CMK (cell line): ENCODE results near the gene FLRT2.

Source experiments
- DNase-seq: peaks from one replicate; pipeline ENCODE4 v3.0.0-alpha.2; 2010; ENCODE audit warnings: low read depth

FLRT2 gene

GRCh38 chr14:85599939-85600338, 70.0 kb downstream of the FLRT2 start:
- no peak for DNase-seq

- no peak for DNase-seq
Measured at GRCh38 chr14:85601246-85601645, 71.3 kb downstream of the FLRT2 start.

- no peak for DNase-seq
Measured at GRCh38 chr14:85601690-85602089, 71.7 kb downstream of the FLRT2 start.

GRCh38 chr14:85602345-85602744, 72.4 kb downstream of the FLRT2 start:
- no peak for DNase-seq

GRCh38 chr14:85604021-85604420, 74.1 kb downstream of the FLRT2 start:
- no peak for DNase-seq

GRCh38 chr14:85604714-85605113, 74.8 kb downstream of the FLRT2 start:
- DNase-seq = no peak

- no peak for DNase-seq
Measured at GRCh38 chr14:85607651-85608081, 77.7 kb downstream of the FLRT2 start.

GRCh38 chr14:85613496-85613895, 83.6 kb downstream of the FLRT2 start:
- no peak for DNase-seq

GRCh38 chr14:85616386-85616885, 86.5 kb downstream of the FLRT2 start:
- no peak for DNase-seq

- DNase-seq = no peak
Measured at GRCh38 chr14:85616886-85617285, 86.9 kb downstream of the FLRT2 start.

GRCh38 chr14:85617791-85618190, 87.8 kb downstream of the FLRT2 start:
- no peak for DNase-seq

- no peak for DNase-seq
Measured at GRCh38 chr14:85618390-85618789, 88.4 kb downstream of the FLRT2 start.

- DNase-seq = no peak
Measured at GRCh38 chr14:85618978-85619377, 89.0 kb downstream of the FLRT2 start.

GRCh38 chr14:85619851-85620250, 89.9 kb downstream of the FLRT2 start:
- no peak for DNase-seq

GRCh38 chr14:85620947-85621346, 91.0 kb downstream of the FLRT2 start:
- no peak for DNase-seq

GRCh38 chr14:85622106-85622505, 92.2 kb downstream of the FLRT2 start:
- no peak for DNase-seq

GRCh38 chr14:85622986-85623685, 93.2 kb downstream of the FLRT2 start:
- no peak for DNase-seq

GRCh38 chr14:85625925-85626585, 96.1 kb downstream of the FLRT2 start:
- DNase-seq = no peak

GRCh38 chr14:85634205-85634604, 104.3 kb downstream of the FLRT2 start:
- DNase-seq = no peak

GRCh38 chr14:85644211-85644610, 114.3 kb downstream of the FLRT2 start:
- no peak for DNase-seq

GRCh38 chr14:85653029-85653428, 123.1 kb downstream of the FLRT2 start:
- no peak for DNase-seq

- no peak for DNase-seq
Measured at GRCh38 chr14:85660243-85660922, 130.4 kb downstream of the FLRT2 start.

- no peak for DNase-seq
Measured at GRCh38 chr14:85662096-85662495, 132.2 kb downstream of the FLRT2 start.
